HG03175 (cell line): ENCODE measurements around the gene IDH3A.

ENCODE experiments used
- ATAC-seq: cut with Tn5 transposase; IDR thresholded peaks from one replicate; pipeline ENCODE4 v1.9.1; 2021; ENCODE audit warnings: mild to moderate bottlenecking, moderate library complexity; ENCODE audit not compliant: unreplicated experiment

The IDH3A gene

DNA sequence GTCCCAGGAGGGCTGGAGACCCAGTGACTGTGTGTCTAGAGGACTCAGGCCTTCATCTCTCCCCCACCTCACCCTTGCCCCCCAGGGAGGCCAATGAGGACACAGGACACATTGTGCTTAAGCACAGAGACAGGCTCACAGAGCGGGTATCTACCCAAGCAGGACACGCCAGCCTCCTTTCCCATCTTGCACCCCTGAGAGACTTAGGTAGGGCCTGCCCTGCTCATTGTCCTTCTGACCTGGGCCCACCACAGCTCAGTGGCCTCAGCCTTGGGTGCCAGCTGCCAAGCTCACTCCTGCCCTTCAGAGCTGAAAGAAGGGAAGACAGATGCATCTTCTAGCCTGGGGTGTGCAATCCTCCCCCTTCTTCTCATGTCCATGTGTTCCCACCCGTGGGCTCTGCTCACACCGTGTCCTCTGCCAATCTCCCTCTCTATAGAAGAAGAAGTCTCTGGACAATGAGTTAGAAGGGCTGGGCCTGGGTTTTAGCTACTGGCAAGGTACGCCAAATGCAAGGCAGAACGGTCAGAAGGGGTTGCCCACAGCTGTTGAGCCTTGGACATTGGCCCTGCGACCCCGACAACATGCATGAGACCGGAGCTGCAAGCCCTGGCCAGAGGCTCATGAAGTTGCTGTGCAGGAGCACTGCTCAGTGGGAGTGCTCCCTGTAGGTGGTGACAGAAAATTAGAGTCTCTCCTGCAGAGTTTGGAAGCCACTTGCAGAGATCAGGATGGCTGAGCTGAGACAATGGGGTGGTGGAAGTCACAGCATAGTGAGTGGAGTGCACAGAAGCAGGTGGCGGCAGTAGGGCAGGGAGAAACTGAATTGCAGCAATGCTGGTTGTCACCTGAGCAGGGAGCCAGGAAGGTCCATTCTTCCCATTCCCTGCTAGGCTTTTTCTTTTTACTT lies 52.4 kb downstream of the IDH3A start:
- no peak for ATAC-seq

DNA sequence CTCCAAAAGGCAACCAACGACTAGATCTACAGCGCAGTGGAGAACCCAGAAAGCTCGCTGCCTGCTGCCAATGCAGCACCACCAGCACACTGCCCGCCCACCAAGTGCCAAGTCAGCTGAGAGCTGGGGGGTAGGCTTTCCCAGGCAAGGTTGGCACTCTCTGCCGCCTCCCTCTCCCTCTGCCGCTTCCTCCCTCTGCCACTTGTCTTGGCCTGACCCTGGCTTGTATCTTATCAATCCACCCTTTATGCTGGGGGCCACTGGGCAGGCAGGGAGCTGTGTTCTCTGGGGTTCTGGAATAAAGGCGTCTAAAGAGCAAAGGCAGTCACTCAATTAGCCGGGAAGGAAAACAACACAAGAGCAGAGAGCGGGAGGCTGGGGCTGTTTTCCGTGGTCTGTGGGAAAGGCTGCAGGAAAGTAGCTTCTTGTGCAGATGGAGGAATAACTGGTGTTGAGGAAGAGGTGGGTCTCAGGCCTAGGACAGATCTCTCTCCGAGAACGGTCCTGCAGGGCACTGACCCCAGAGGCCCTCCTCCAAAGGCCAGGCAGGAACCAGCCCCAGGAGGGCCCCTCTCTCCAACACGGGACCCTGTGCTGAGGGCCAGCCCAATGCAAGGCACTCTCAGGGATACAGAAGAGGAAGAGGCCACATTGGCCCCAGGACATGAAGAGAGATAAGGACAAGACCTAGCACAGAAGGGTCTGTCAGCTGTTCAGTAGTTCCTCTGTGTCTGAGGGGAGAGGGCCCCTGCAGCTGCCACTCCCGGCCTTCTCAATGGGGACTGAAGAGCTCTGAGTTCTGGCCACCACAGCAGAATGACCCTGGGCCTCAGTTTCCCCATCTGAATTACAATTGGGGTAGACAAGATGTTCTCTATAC lies 54.4 kb downstream of the IDH3A start:
- ATAC-seq = no peak

GRCh38 chr15:78204351-78205309 lies 55.5 kb downstream of the IDH3A start:
- no peak for ATAC-seq

DNA sequence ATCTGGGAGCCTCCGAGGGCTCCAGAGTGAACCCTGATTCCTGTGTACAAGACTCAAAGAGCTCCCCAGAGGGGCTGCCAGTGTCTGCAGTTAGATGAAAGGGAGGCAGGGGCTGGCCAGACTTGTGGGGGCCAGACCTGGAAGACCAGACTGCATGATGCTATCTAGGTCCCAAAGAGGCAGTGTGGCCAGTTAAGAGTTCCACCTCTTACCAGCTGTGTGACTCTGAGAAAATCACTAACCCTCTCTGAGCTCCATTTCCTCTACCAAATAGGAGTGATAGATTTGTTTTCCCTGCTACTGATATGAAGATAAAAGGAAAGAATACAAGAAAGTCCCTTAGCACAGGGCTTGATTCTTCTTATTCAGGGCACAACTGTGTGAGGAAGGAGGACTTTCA lies 56.2 kb downstream of the IDH3A start:
- no peak for ATAC-seq

DNA sequence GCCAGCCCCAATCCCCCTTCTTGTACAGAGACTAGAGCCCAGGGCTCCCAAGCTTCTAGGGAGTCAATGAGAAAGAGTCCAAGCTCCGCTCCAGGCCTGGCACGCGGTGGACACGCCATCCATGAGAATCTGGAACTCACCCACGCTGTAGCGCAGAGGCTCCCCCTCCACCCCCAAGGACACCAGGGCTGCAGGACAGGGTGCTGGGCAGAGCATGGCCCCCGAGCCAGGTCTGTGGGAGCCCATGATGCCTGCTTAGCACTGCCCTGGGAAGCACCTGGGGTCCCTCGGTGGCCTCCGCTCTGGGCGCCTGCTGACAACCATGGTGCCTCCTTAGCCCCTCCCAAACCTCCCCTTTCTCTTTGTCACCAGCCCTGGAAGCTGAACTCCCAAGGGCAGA lies 56.7 kb downstream of the IDH3A start:
- no peak for ATAC-seq

- ATAC-seq = no peak
These were observed 57.4 kb downstream of the IDH3A start for GRCh38 chr15:78206326-78207109.

DNA sequence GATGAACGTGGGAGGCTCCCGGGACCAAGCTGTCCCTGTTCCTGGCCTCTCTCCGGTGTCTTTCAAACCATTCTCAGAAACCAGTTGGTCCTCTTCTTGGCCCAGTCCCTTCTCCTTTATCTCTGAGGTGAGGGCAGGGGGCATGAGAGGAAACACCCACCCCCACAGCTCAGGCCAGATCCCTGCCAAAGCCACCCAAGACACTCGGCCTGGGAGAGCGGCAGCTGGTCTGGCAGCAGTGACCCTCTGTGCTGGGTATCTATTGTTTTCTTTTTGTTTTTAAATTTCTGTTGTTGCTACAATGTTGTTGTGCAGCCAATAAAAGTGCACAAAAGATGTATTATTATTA lies 57.9 kb downstream of the IDH3A start:
- ATAC-seq = no peak

DNA sequence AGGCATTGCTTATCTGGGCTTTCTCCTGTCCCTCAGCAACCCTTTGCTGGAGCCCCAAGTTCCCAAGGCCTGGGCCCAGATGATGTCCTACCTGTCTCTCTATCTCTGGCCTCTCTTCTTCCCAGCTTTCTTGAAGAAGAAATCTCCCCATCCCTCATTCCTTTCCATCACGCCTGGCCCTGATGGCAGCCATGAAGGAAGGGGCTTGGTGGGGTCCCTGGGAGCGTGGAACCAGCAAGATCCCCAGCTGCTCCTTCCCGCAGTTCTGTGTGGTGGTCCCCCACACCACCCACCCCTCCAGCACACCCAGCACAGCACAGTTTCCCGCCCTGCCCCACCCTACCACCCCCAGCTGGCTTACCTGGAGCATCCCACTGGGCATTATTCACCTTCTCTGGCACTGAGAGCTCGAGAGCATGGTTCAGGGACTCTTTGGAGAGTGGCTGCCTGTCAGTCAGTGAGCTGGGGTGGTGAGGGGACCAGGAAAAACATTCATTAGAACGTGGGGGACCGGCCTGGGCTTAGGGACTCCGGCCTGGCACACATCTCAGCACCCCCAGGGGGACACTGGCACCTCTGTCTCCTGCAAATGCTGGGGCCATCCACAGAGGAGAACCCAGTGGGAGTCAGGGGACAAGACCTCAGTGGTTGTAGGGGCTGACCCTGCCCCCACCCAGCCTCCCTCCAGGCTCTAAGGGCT lies 58.6 kb downstream of the IDH3A start:
- ATAC-seq = no peak

- no peak for ATAC-seq
These were observed 59.2 kb downstream of the IDH3A start for GRCh38 chr15:78208341-78208844.

GRCh38 chr15:78208887-78209645 lies 59.9 kb downstream of the IDH3A start:
- no peak for ATAC-seq

GRCh38 chr15:78209646-78210348 lies 60.6 kb downstream of the IDH3A start:
- no peak for ATAC-seq

- no peak for ATAC-seq
These were observed 61.2 kb downstream of the IDH3A start for GRCh38 chr15:78210349-78210717.

DNA sequence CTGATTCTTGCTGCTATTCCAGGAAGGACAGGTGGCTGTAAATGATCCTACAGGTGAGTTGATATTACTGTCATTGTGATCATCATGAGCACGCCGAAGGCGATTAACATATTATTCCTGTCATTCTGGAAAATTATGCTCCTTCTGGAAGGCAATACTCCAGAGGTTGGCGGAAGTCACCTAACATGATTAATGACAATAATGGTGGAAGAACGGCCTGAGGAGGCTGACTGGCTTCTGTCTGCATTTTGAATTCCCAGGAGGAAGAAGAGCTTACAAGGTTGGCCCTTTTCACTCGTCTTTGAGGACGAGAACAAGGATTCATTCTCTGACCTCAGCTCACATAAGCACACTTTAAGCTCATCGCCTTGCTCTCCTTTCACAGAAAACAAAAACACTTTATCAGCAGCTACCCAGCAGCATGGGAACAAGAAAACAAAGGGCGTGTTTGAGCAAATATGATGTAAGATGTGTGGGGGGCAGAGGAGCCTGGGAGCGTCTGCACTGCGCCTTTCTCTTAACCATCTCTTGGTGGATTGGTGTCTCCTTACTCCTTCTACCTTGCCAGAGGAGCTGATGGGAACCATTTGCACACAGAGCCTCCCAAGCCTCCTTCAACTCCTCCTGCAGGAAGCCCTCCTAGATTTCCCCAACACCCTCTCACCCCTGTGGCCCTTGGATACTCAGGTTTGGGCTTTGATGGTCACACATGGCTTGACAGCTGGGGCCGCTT lies 62.2 kb downstream of the IDH3A start:
- ATAC-seq = no peak

DNA sequence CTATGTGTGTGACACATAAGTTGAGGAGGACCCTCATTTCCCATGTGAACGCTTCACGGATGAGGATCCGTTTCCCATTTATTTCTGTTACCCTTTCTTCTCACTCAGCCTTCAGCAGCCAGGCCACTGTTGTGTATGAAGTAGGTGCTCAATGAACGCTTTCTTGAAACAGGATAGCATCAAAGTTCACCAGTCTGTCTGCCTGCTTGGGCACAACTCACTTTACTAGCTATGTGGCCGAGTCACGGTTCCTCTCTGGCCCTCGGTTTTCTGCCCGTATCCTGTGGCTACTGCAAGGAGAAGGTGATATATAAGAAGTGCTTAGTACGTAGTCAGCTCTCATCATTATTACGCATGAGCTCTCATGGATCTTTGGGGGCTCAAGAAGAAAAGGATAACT lies 62.8 kb downstream of the IDH3A start:
- no peak for ATAC-seq

DNA sequence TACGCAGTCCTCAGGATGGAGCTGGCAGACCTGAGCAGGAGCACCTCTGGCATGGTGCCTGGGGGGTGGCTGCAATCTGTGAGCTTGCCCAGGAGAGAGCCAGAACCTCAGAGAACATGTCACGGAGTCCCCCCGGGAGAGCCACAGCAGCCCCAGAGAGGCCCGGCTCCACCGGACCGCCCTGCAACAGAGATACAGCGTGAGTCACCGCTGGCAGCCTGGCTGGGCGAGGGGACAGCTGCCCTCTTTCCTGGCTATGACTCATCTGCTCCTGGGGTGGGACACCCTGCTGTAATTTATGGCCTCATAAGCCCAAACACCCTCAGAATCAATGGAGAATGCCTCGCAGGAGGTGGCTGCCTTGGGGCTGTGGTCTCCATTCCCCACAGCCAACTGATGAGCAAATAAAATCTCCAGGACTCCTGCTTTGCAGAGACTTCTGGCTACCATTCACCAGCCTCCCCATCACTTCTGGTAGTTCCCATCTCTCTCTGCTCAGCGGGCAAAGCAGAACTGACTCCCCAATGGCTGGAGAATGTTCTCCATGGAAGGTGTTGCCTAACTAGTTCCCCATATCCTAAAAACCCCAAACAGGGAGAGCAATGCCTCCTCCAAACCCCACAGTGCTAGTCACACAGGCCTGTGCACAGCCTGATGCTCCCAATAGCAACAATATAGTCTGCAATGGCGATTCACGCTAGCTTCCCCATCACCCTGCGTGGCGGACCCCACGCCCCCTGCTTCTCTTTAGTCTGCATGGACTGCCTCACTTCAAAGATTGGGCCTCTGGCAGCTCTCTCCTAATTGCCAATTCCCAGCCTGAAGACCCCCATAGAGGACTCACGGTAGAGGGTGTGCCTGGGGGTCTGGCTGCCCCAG lies 63.6 kb downstream of the IDH3A start:
- ATAC-seq = no peak

GRCh38 chr15:78213425-78213750 lies 64.2 kb downstream of the IDH3A start:
- ATAC-seq = no peak
